ENCODE results near the gene KIF20B.

KIF20B gene

GRCh38 chr10:89668386-89669071, 32.9 kb upstream of the KIF20B start:
- peaks cover 8% of the 10 kb centered on the region for H3K27me3 Mint-ChIP-seq
- no peaks in the 10 kb centered on the region for H3K9me3 Mint-ChIP-seq
- no peak overlapping the region for H3K4me3 Mint-ChIP-seq
- no peaks in the 10 kb centered on the region for H3K4me1 Mint-ChIP-seq (ENCODE audit: low read depth)
- DNase-seq = no peak
- no peak overlapping the region for H3K27ac Mint-ChIP-seq
- H3K36me3 Mint-ChIP-seq (ENCODE audit: low read depth) = no peaks in the 10 kb centered on the region

- Mint-ChIP-seq H3K4me3 (no peak overlapping the region), H3K27me3 (peaks cover 8% of the 10 kb centered on the region), H3K27ac (no peak overlapping the region), H3K4me1 (ENCODE audit: low read depth) (no peaks in the 10 kb centered on the region), H3K9me3 (no peaks in the 10 kb centered on the region), H3K36me3 (ENCODE audit: low read depth) (no peaks in the 10 kb centered on the region)
- DNase-seq = no peak
Observed at GRCh38 chr10:89669985-89670384, 31.4 kb upstream of the KIF20B start.

GRCh38 chr10:89670926-89671325, 30.5 kb upstream of the KIF20B start:
- no peaks in the 10 kb centered on the region for H3K9me3 Mint-ChIP-seq
- no peaks in the 10 kb centered on the region for H3K36me3 Mint-ChIP-seq (ENCODE audit: low read depth)
- DNase-seq = no peak
- no peaks in the 10 kb centered on the region for H3K4me1 Mint-ChIP-seq (ENCODE audit: low read depth)
- H3K27ac Mint-ChIP-seq = no peak overlapping the region
- peaks cover 8% of the 10 kb centered on the region for H3K27me3 Mint-ChIP-seq
- H3K4me3 Mint-ChIP-seq = no peak overlapping the region

GRCh38 chr10:89677341-89677740, 24.0 kb upstream of the KIF20B start:
- peaks cover 10% of the 10 kb centered on the region for H3K27me3 Mint-ChIP-seq
- no peaks in the 10 kb centered on the region for H3K9me3 Mint-ChIP-seq
- no peak for DNase-seq
- no peak overlapping the region for H3K4me3 Mint-ChIP-seq
- no peak overlapping the region for H3K27ac Mint-ChIP-seq
- H3K4me1 Mint-ChIP-seq (ENCODE audit: low read depth) = no peaks in the 10 kb centered on the region
- H3K36me3 Mint-ChIP-seq (ENCODE audit: low read depth) = no peaks in the 10 kb centered on the region

GRCh38 chr10:89679986-89680385, 21.4 kb upstream of the KIF20B start:
- DNase-seq = no peak
- H3K27ac Mint-ChIP-seq = no peak overlapping the region
- no peak overlapping the region for H3K4me3 Mint-ChIP-seq
- H3K36me3 Mint-ChIP-seq (ENCODE audit: low read depth) = no peaks in the 10 kb centered on the region
- H3K27me3 Mint-ChIP-seq = peaks cover 16% of the 10 kb centered on the region
- H3K4me1 Mint-ChIP-seq (ENCODE audit: low read depth) = no peaks in the 10 kb centered on the region
- H3K9me3 Mint-ChIP-seq = no peaks in the 10 kb centered on the region

GRCh38 chr10:89683883-89684282, 17.5 kb upstream of the KIF20B start:
- Mint-ChIP-seq H3K9me3 (no peaks in the 10 kb centered on the region), H3K27ac (no peak overlapping the region), H3K4me3 (no peak overlapping the region), H3K27me3 (peaks cover 21% of the 10 kb centered on the region), H3K4me1 (ENCODE audit: low read depth) (no peaks in the 10 kb centered on the region), H3K36me3 (ENCODE audit: low read depth) (no peaks in the 10 kb centered on the region)
- DNase-seq = no peak

GRCh38 chr10:89684604-89685003, 16.8 kb upstream of the KIF20B start:
- H3K27me3 Mint-ChIP-seq = peaks cover 21% of the 10 kb centered on the region
- H3K9me3 Mint-ChIP-seq = no peaks in the 10 kb centered on the region
- DNase-seq = no peak
- no peaks in the 10 kb centered on the region for H3K36me3 Mint-ChIP-seq (ENCODE audit: low read depth)
- no peak overlapping the region for H3K27ac Mint-ChIP-seq
- no peaks in the 10 kb centered on the region for H3K4me1 Mint-ChIP-seq (ENCODE audit: low read depth)
- H3K4me3 Mint-ChIP-seq = no peak overlapping the region

- Mint-ChIP-seq H3K4me1 (ENCODE audit: low read depth) (no peaks in the 10 kb centered on the region), H3K27ac (no peak overlapping the region), H3K4me3 (no peak overlapping the region), H3K36me3 (ENCODE audit: low read depth) (no peaks in the 10 kb centered on the region), H3K9me3 (no peaks in the 10 kb centered on the region), H3K27me3 (peaks cover 18% of the 10 kb centered on the region)
- DNase-seq = no peak
Observed at GRCh38 chr10:89685936-89686335, 15.5 kb upstream of the KIF20B start.

- Mint-ChIP-seq H3K27ac (no peak overlapping the region), H3K36me3 (ENCODE audit: low read depth) (no peaks in the 10 kb centered on the region), H3K4me1 (ENCODE audit: low read depth) (no peaks in the 10 kb centered on the region), H3K4me3 (no peak overlapping the region), H3K27me3 (peaks cover 5% of the 10 kb centered on the region), H3K9me3 (no peaks in the 10 kb centered on the region)
- DNase-seq = no peak
Observed at GRCh38 chr10:89690027-89690426, 11.4 kb upstream of the KIF20B start.

GRCh38 chr10:89692416-89692815, 9.0 kb upstream of the KIF20B start:
- H3K27me3 Mint-ChIP-seq = no peaks in the 10 kb centered on the region
- no peak for DNase-seq
- no peaks in the 10 kb centered on the region for H3K9me3 Mint-ChIP-seq
- H3K27ac Mint-ChIP-seq = no peak overlapping the region
- H3K4me1 Mint-ChIP-seq (ENCODE audit: low read depth) = no peaks in the 10 kb centered on the region
- no peak overlapping the region for H3K4me3 Mint-ChIP-seq
- no peaks in the 10 kb centered on the region for H3K36me3 Mint-ChIP-seq (ENCODE audit: low read depth)

- Mint-ChIP-seq H3K4me3 (no peak overlapping the region), H3K9me3 (no peaks in the 10 kb centered on the region), H3K4me1 (ENCODE audit: low read depth) (no peaks in the 10 kb centered on the region), H3K27me3 (no peaks in the 10 kb centered on the region), H3K27ac (no peak overlapping the region), H3K36me3 (ENCODE audit: low read depth) (no peaks in the 10 kb centered on the region)
- DNase-seq = no peak
Observed at GRCh38 chr10:89693176-89693575, 8.2 kb upstream of the KIF20B start.

- no peak overlapping the region for H3K4me3 Mint-ChIP-seq
Observed at GRCh38 chr10:89695307-89695706, 6.1 kb upstream of the KIF20B start.

GRCh38 chr10:89697946-89698345, 3.4 kb upstream of the KIF20B start:
- no peaks in the 10 kb centered on the region for H3K9me3 Mint-ChIP-seq
- no peaks in the 10 kb centered on the region for H3K27me3 Mint-ChIP-seq
- no peak overlapping the region for H3K27ac Mint-ChIP-seq
- no peak overlapping the region for H3K4me3 Mint-ChIP-seq
- peaks cover 18% of the 10 kb centered on the region for H3K36me3 Mint-ChIP-seq (ENCODE audit: low read depth)
- no peak for DNase-seq
- peaks cover 21% of the 10 kb centered on the region for H3K4me1 Mint-ChIP-seq (ENCODE audit: low read depth)

More at GRCh38 chr10:89695307-89695706, 6.1 kb upstream of the KIF20B start:
- no peak overlapping the region for H3K27ac Mint-ChIP-seq
- DNase-seq = no peak
- H3K27me3 Mint-ChIP-seq = no peaks in the 10 kb centered on the region
- no peaks in the 10 kb centered on the region for H3K36me3 Mint-ChIP-seq (ENCODE audit: low read depth)
- H3K9me3 Mint-ChIP-seq = no peaks in the 10 kb centered on the region
- H3K4me1 Mint-ChIP-seq (ENCODE audit: low read depth) = peaks cover 5% of the 10 kb centered on the region

- Mint-ChIP-seq H3K9me3 (no peaks in the 10 kb centered on the region), H3K27me3 (no peaks in the 10 kb centered on the region)
Observed at GRCh38 chr10:89699581-89700064, 1.8 kb upstream of the KIF20B start.

GRCh38 chr10:89700923-89701241, 508 bp upstream of the KIF20B start:
- Mint-ChIP-seq H3K9me3 (no peaks in the 10 kb centered on the region), H3K27ac (peak overlapping the region; percentile 98), H3K4me1 (ENCODE audit: low read depth) (peaks cover 44% of the 10 kb centered on the region), H3K4me3 (peak overlapping the region; percentile 90), H3K36me3 (ENCODE audit: low read depth) (peaks cover 33% of the 10 kb centered on the region), H3K27me3 (no peaks in the 10 kb centered on the region)
- no peak for DNase-seq

More at GRCh38 chr10:89699581-89700064, 1.8 kb upstream of the KIF20B start:
- Mint-ChIP-seq H3K4me3 (peak overlapping the region; percentile 90), H3K27ac (no peak overlapping the region), H3K36me3 (ENCODE audit: low read depth) (peaks cover 22% of the 10 kb centered on the region), H3K4me1 (ENCODE audit: low read depth) (peaks cover 31% of the 10 kb centered on the region)
- DNase-seq = no peak

- Mint-ChIP-seq H3K27ac (peak overlapping the region; percentile 98), H3K4me1 (ENCODE audit: low read depth) (peaks cover 53% of the 10 kb centered on the region), H3K4me3 (peak overlapping the region; percentile 90), H3K27me3 (no peaks in the 10 kb centered on the region), H3K36me3 (ENCODE audit: low read depth) (peaks cover 42% of the 10 kb centered on the region), H3K9me3 (no peaks in the 10 kb centered on the region)
- DNase-seq = peak; percentile 35
Observed at GRCh38 chr10:89702121-89702480, 711 bp downstream of the KIF20B start.
